HG02610 (cell line): Measurements from ENCODE around the gene HIVEP3.
"Not testable (repeated sequence)": the region's sequence is repeated elsewhere in the genome, so short reads cannot be mapped to it uniquely, and the experiment has no call there.

Experiments
- ATAC-seq: cut with Tn5 transposase; IDR thresholded peaks from one replicate; pipeline ENCODE4 v1.9.1; 2021; ENCODE audit warnings: mild to moderate bottlenecking, moderate library complexity; ENCODE audit not compliant: unreplicated experiment

Gene HIVEP3

GRCh38 chr1:41924911-41925310 is 6.2 kb upstream of the HIVEP3 start:
- no peak for ATAC-seq

GRCh38 chr1:41921271-41921670 is 2.5 kb upstream of the HIVEP3 start:
- ATAC-seq, result not testable (repeated sequence)

GRCh38 chr1:41920658-41921057 is 1.9 kb upstream of the HIVEP3 start:
- ATAC-seq, result no peak

- ATAC-seq, result peak; percentile 51
Measured at GRCh38 chr1:41919764-41920397, 1.2 kb upstream of the HIVEP3 start.

- ATAC-seq, result no peak
Measured at GRCh38 chr1:41919131-41919530, 409 bp upstream of the HIVEP3 start.

GRCh38 chr1:41917835-41918449 is 780 bp downstream of the HIVEP3 start:
- peak; percentile 49 for ATAC-seq

GRCh38 chr1:41917076-41917475 is 1.6 kb downstream of the HIVEP3 start:
- ATAC-seq, result no peak

GRCh38 chr1:41915786-41916571 is 2.7 kb downstream of the HIVEP3 start:
- no peak for ATAC-seq

GRCh38 chr1:41914516-41914915 is 4.2 kb downstream of the HIVEP3 start:
- ATAC-seq, result no peak

- no peak for ATAC-seq
Measured at GRCh38 chr1:41913014-41913413, 5.7 kb downstream of the HIVEP3 start.

GRCh38 chr1:41908288-41908895 is 10.3 kb downstream of the HIVEP3 start:
- no peak for ATAC-seq

GRCh38 chr1:41907446-41907845 is 11.3 kb downstream of the HIVEP3 start:
- ATAC-seq, result no peak

GRCh38 chr1:41906943-41907342 is 11.8 kb downstream of the HIVEP3 start:
- ATAC-seq, result no peak

- no peak for ATAC-seq
Measured at GRCh38 chr1:41905093-41905675, 13.5 kb downstream of the HIVEP3 start.

GRCh38 chr1:41902664-41903063 is 16.1 kb downstream of the HIVEP3 start:
- ATAC-seq, result no peak

GRCh38 chr1:41902159-41902577 is 16.6 kb downstream of the HIVEP3 start:
- ATAC-seq, result no peak

- no peak for ATAC-seq
Measured at GRCh38 chr1:41901551-41901950, 17.2 kb downstream of the HIVEP3 start.

GRCh38 chr1:41900603-41901444 is 17.9 kb downstream of the HIVEP3 start:
- no peak for ATAC-seq

GRCh38 chr1:41898191-41898713 is 20.5 kb downstream of the HIVEP3 start:
- ATAC-seq, result no peak

GRCh38 chr1:41895552-41895951 is 23.2 kb downstream of the HIVEP3 start:
- no peak for ATAC-seq
